DND-41 (cell line): Measurements from ENCODE around the gene RELCH.

Experiments used
- CTCF ChIP-seq: IDR thresholded peaks from 2 replicates; pipeline ENCODE4 v1.5.1; 2012; ENCODE audit warnings: borderline replicate concordance, low read length, moderate library complexity, mild to moderate bottlenecking; ENCODE audit not compliant: poor library complexity, severe bottlenecking; ENCODE audit errors: extremely low read depth
- EZH2 ChIP-seq: IDR thresholded peaks from 3 replicates; pipeline ENCODE4 v1.6.1; 2012; ENCODE audit warnings: borderline replicate concordance, low read depth, mild to moderate bottlenecking, moderate library complexity, low read length, inconsistent platforms; ENCODE audit not compliant: severe bottlenecking

- no peak for TF ChIP-seq CTCF
- TF ChIP-seq EZH2 = no peak
These were observed 101.0 kb downstream of the RELCH start for GRCh38 chr18:62287781-62288664.
